ENCODE measurements around the gene SLC22A3.
"Not testable (repeated sequence)": the region's sequence is repeated elsewhere in the genome, so short reads cannot be mapped to it uniquely, and the experiment has no call there.

SLC22A3 gene

GRCh38 chr6:160455541-160456213 lies 107.5 kb downstream of the SLC22A3 start:
- DNase-seq: peak; percentile 5

- no peak for DNase-seq
Observed at GRCh38 chr6:160456214-160456546, 108.0 kb downstream of the SLC22A3 start.

GRCh38 chr6:160457823-160458222 lies 109.6 kb downstream of the SLC22A3 start:
- no peak for DNase-seq

GRCh38 chr6:160461641-160462040 lies 113.5 kb downstream of the SLC22A3 start:
- no peak for DNase-seq

- DNase-seq: no peak
Observed at GRCh38 chr6:160462116-160462515, 113.9 kb downstream of the SLC22A3 start.

- DNase-seq: no peak
Observed at GRCh38 chr6:160462551-160463109, 114.5 kb downstream of the SLC22A3 start.

- no peak for DNase-seq
Observed at GRCh38 chr6:160464744-160465143, 116.6 kb downstream of the SLC22A3 start.

- DNase-seq: not testable (repeated sequence)
Observed at GRCh38 chr6:160467261-160467871, 119.2 kb downstream of the SLC22A3 start.

- no peak for DNase-seq
Observed at GRCh38 chr6:160469153-160469552, 121.0 kb downstream of the SLC22A3 start.

- DNase-seq: not testable (repeated sequence)
Observed at GRCh38 chr6:160476056-160476455, 127.9 kb downstream of the SLC22A3 start.

- not testable (repeated sequence) for DNase-seq
Observed at GRCh38 chr6:160477072-160477471, 128.9 kb downstream of the SLC22A3 start.

GRCh38 chr6:160477901-160478300 lies 129.7 kb downstream of the SLC22A3 start:
- no peak for DNase-seq

- no peak for DNase-seq
Observed at GRCh38 chr6:160487116-160487515, 138.9 kb downstream of the SLC22A3 start.

- DNase-seq: no peak
Observed at GRCh38 chr6:160489091-160489490, 140.9 kb downstream of the SLC22A3 start.

GRCh38 chr6:160494576-160494975 lies 146.4 kb downstream of the SLC22A3 start:
- no peak for DNase-seq

- no peak for DNase-seq
Observed at GRCh38 chr6:160500639-160501038, 152.5 kb downstream of the SLC22A3 start.
